Heart left ventricle (tissue), 16 donors: ENCODE results near the gene ZNF618. TPM values are rescaled to one million over a fixed set of nuclear protein-coding genes. Genes with fewer than 3 reads are reported as not detected.

Source experiments
- ATAC-seq, 4 donors: fragments of 200-7000 bp; cut with Tn5 transposase; one replicate each; pipeline ENCODE4 v1.9.1; 2020 to 2022; ENCODE audit warnings: moderate library complexity in 4 of 4, mild to moderate bottlenecking in 3 of 4, moderate number of reproducible peaks in 1 of 4
- DNase-seq, 5 donors: peaks; one replicate each; pipeline ENCODE4 v3.0.0-alpha.2; 2020
- H3K27ac ChIP-seq, 12 donors: fragments of 200-600 bp; sonication (generic) in 4 of 12; one replicate each; pipeline versions ENCODE4 v1.5.0 to v1.8.0; 2016 to 2022; ENCODE audit warnings: mild to moderate bottlenecking in 2 of 12
- H3K27me3 ChIP-seq, 9 donors: fragments of 200-600 bp; sonication (generic) in 2 of 9; one replicate each; pipeline versions ENCODE4 v1.5.1 to v1.8.0; 2016 to 2022; ENCODE audit warnings: mild to moderate bottlenecking in 3 of 9
- H3K36me3 ChIP-seq, 9 donors: fragments of 200-600 bp; sonication (generic) in 2 of 9; one replicate each; pipeline versions ENCODE4 v1.5.0 to v1.8.0; 2018 to 2022; ENCODE audit warnings: mild to moderate bottlenecking in 2 of 9
- H3K4me1 ChIP-seq, 12 donors: fragments of 200-600 bp; sonication (generic) in 4 of 12; one replicate each; pipeline versions ENCODE4 v1.5.0 to v1.8.0; 2016 to 2022; ENCODE audit warnings: mild to moderate bottlenecking in 3 of 12
- H3K4me3 ChIP-seq, 12 donors: fragments of 200-600 bp; sonication (generic) in 4 of 12; one replicate each; pipeline versions ENCODE4 v1.5.0 to v1.8.0; 2017 to 2022; ENCODE audit warnings: mild to moderate bottlenecking in 9 of 12, moderate library complexity in 4 of 12
- H3K9me3 ChIP-seq, 12 donors: fragments of 200-600 bp; sonication (generic) in 4 of 12; one replicate each; pipeline versions ENCODE4 v1.5.0 to v1.8.0; 2016 to 2022; ENCODE audit warnings: mild to moderate bottlenecking in 1 of 12
- CTCF ChIP-seq, 12 donors: fragments of 200-600 bp; sonication (generic) in 4 of 12; IDR thresholded peaks; one replicate each; pipeline versions ENCODE4 v1.5.0 to v1.8.0; 2018 to 2022; ENCODE audit warnings: antibody characterized with exemption in 12 of 12, mild to moderate bottlenecking in 5 of 12
- POLR2A ChIP-seq, 2 donors: fragments of 450-650 bp; IDR thresholded peaks; one replicate each; pipeline ENCODE4 v1.6.1; 2017; ENCODE audit warnings: antibody characterized with exemption in 2 of 2, mild to moderate bottlenecking in 2 of 2, moderate library complexity in 2 of 2
- WGBS, 4 donors: extraction: QIAGEN DNeasy Blood & Tissue Kit in 2 of 4; methylation state at CpG; one replicate each; pipeline versions ENCODE4 v1.1.5 to v1.1.7; 2013 to 2018; 5-methylcytosine and 5-hydroxymethylcytosine counted together
- intact Hi-C, 10 donors: fragments of 100-400 bp; cut with DNase I; formaldehyde crosslinking; loops; one replicate each; pipeline versions ENCODE4 v1.11.1 to v1.14.2; 2022
- polyA plus RNA-seq, 2 donors: library from polyadenylated mRNA; stranded (reverse); fragments of 200-250 nt; gene quantifications; one replicate each; pipeline ENCODE4 v1.2.3, GENCODE V29; 2013
- total RNA-seq, 9 donors: library from RNA; depleted of rRNA in 2 of 9; stranded (reverse); fragments of >200 nt in 2 of 9; fragmentation: NEBNext Ultra II Directional in 3 of 9; extraction: Animal tissue kit (Norgen Biotek cat#: 25700) in 3 of 9; gene quantifications; one replicate each; pipeline versions ENCODE4 v1.1.0 to v1.2.4, GENCODE V29; 2016 to 2023
- donor health status: ischemic (EF 13 %, LVEDD 7.1; RV severe dilation, severe dysfunction).
- donor health status: healthy with polysubstance abuse.
- donor health status: DM: no; HTN: yes; CAD: no.
- donor health status: DM: no; HTN: no; CAD: no.
- donor health status: ischemic (EF 25% LVEDD 6.9; RV normal size, moderate dysfunction).
- donor health status: ischemic (EF 25% LVEDD 5.7; RV mildly dilated, moderate dysfunction).
- donor health status: healthy.
- donor health status: DM: yes; HTN: yes; CAD: no.
- donor health status: ischemic (EF 35%, LVEDD 5.7; RV mildly dilated, moderate dysfunction).
- donor health status: nonischemic (EF 11% LVEDD 7.7; RV severe dilation, severe dysfunction).
- donor health status: DM: yes; HTN: yes; CAD: no.
- donor health status: PGD.
- donor health status: ischemic (EF 29% LVEDD 5.4; RV normal size, mild dysfunction).
- donor health status: nonischemic (EF 23%, LVEDD 6.1; RV moderate dilation, normal function).

ZNF618 gene
- total and polyA plus RNA-seq, 11 donors, result 0.81 to 4.2 (median 1.7) TPM

GRCh38 chr9:113911850-113912557 lies 35.9 kb downstream of the ZNF618 start:
- no peak overlapping the region for H3K4me3 ChIP-seq
- no peaks in the 10 kb centered on the region for H3K36me3 ChIP-seq
- no peaks in the 10 kb centered on the region for H3K9me3 ChIP-seq
- TF ChIP-seq CTCF (IDR thresholded peaks at IDR 0.05) (no peak), POLR2A (IDR thresholded peaks at IDR 0.05) (no peak)
- intact Hi-C loops, result no loop called here
- ATAC-seq, result no peak
- no peaks in the 10 kb centered on the region for H3K27me3 ChIP-seq
- DNase-seq, result no peak
- no peak overlapping the region for H3K27ac ChIP-seq
- 82 to 87% (median 85%) methylated on average over 6 of the region's 6 CpGs for WGBS, 4 donors
- peaks cover 0 to 7% (median 0%) of the 10 kb centered on the region in 12 donors for H3K4me1 ChIP-seq

- 71 to 88% (median 81%) methylated on average over 8 of the region's 8 CpGs for WGBS, 4 donors
- Histone ChIP-seq H3K9me3 (no peaks in the 10 kb centered on the region), H3K4me1 (peaks cover 0 to 7% (median 0%) of the 10 kb centered on the region in 12 donors), H3K27ac (no peak overlapping the region), H3K4me3 (no peak overlapping the region), H3K36me3 (no peaks in the 10 kb centered on the region), H3K27me3 (no peaks in the 10 kb centered on the region)
- ATAC-seq (no peak), DNase-seq (no peak)
- intact Hi-C loops, result no loop called here
- TF ChIP-seq POLR2A (IDR thresholded peaks at IDR 0.05) (no peak), CTCF (IDR thresholded peaks at IDR 0.05) (no peak)
These were observed 36.7 kb downstream of the ZNF618 start for GRCh38 chr9:113912816-113913215.

DNA sequence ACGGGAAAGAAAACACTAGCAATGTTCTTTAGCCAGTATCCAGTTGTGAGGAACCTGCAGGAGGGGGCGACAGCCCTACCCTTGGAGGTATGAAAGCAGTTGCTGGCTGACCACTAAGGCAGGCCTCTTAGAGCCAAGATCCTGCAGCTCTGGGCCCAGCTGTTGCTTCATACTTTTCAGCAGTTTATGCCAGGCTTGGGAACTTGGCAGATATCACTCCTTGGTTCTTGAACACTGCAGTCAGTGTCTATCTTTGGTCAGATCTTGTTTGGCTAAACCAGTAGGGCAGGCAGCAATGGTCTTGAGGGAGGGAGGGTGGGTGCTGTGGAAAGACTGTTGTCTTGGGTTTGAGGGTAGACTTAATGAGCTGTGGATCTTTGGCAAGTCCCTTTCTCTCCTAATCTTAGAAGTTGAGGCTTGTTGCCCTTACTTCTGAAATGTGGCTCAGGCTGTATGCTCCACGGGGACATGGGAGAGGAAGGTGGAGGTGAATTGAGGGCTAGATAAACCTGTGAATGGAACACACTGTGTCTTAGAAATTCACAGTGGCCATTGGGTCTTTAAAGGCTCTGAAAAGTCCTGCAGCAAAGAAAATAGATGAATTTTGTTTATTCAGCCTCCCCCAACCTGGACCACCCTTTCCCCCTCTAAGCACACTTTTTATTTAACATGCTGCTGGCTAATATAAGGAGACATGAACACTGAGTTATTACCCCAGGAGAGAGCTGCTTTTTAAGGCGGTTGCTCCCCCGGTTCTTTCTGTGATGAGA lies 37.5 kb downstream of the ZNF618 start:
- 93 to 98% (median 95%) methylated on average over 5 of the region's 5 CpGs for WGBS, 4 donors
- no peak overlapping the region for H3K4me3 ChIP-seq
- intact Hi-C loops, result no loop called here
- TF ChIP-seq CTCF (IDR thresholded peaks at IDR 0.05) (no peak), POLR2A (IDR thresholded peaks at IDR 0.05) (no peak)
- no peak overlapping the region for H3K27ac ChIP-seq
- H3K36me3 ChIP-seq, result no peaks in the 10 kb centered on the region
- peaks cover 0 to 7% (median 0%) of the 10 kb centered on the region in 12 donors for H3K4me1 ChIP-seq
- no peak for DNase-seq
- ATAC-seq, result peak in 1 of 4 donors; percentile 20
- H3K9me3 ChIP-seq, result no peaks in the 10 kb centered on the region
- H3K27me3 ChIP-seq, result no peaks in the 10 kb centered on the region

GRCh38 chr9:113914517-113914916 lies 38.4 kb downstream of the ZNF618 start:
- intact Hi-C loops, result no loop called here
- H3K27me3 ChIP-seq, result no peaks in the 10 kb centered on the region
- DNase-seq (no peak), ATAC-seq (no peak)
- no peaks in the 10 kb centered on the region for H3K36me3 ChIP-seq
- no peak for TF ChIP-seq POLR2A (IDR thresholded peaks at IDR 0.05)
- no peak for TF ChIP-seq CTCF (IDR thresholded peaks at IDR 0.05)
- H3K9me3 ChIP-seq, result no peaks in the 10 kb centered on the region
- H3K4me3 ChIP-seq, result no peak overlapping the region
- H3K4me1 ChIP-seq, result peaks cover 0 to 7% (median 0%) of the 10 kb centered on the region in 12 donors
- H3K27ac ChIP-seq, result no peak overlapping the region
- WGBS, 4 donors, result 63 to 69% (median 67%) methylated on average over 2 of the region's 2 CpGs
